Measurements from ENCODE around the gene DNM2.

DNM2 gene

GRCh38 chr19:10764340-10764894 lies 46.5 kb downstream of the DNM2 start:
- H3K4me1 ChIP-seq (ENCODE audit: low read length) = peaks cover 9% of the 10 kb centered on the region
- no peak overlapping the region for H3K27ac ChIP-seq (ENCODE audit: low read length)
- H3K4me2 ChIP-seq (ENCODE audit: low read length) = no peak overlapping the region
- no peaks in the 10 kb centered on the region; the same call in none of the 2 replicates for H4K20me1 ChIP-seq (ENCODE audit: insufficient read depth, low read length)
- no peak overlapping the region for H2AFZ ChIP-seq (ENCODE audit: low read depth, low read length)
- 0 out of 2 replicates have a peak, but pooled peaks cover under 1% of the 10 kb centered on the region for H3K79me2 ChIP-seq (ENCODE audit: low read length)
- TF ChIP-seq CTCF (IDR thresholded peaks at IDR 0.05; ENCODE audit: low read depth, low read length) (no peak), EZH2phosphoT487 (IDR thresholded peaks at IDR 0.05; ENCODE audit: low read depth) (no peak)
- no peak overlapping the region for H3K9ac ChIP-seq (ENCODE audit: low read length)
- H3K4me3 ChIP-seq (ENCODE audit: low read length) = no peak overlapping the region
- H3K36me3 ChIP-seq (replicated peaks; ENCODE audit: low read depth, low read length) = peaks cover 11% of the 10 kb centered on the region
- H3K9me3 ChIP-seq (ENCODE audit: insufficient read depth, low read length) = no peaks in the 10 kb centered on the region
- no peaks in the 10 kb centered on the region for H3K27me3 ChIP-seq (ENCODE audit: low read depth, low read length)

GRCh38 chr19:10766049-10766623 lies 48.3 kb downstream of the DNM2 start:
- H3K27ac ChIP-seq (ENCODE audit: low read length) = no peak overlapping the region
- H3K36me3 ChIP-seq (replicated peaks; ENCODE audit: low read depth, low read length) = peaks cover 12% of the 10 kb centered on the region
- H3K4me1 ChIP-seq (ENCODE audit: low read length) = no peaks in the 10 kb centered on the region
- H3K9ac ChIP-seq (ENCODE audit: low read length) = no peak overlapping the region
- no peak overlapping the region for H3K4me2 ChIP-seq (ENCODE audit: low read length)
- no peak for TF ChIP-seq EZH2phosphoT487 (IDR thresholded peaks at IDR 0.05; ENCODE audit: low read depth)
- TF ChIP-seq CTCF (IDR thresholded peaks at IDR 0.05; ENCODE audit: low read depth, low read length) = no peak
- no peak overlapping the region for H3K4me3 ChIP-seq (ENCODE audit: low read length)
- H3K79me2 ChIP-seq (ENCODE audit: low read length) = no peaks in the 10 kb centered on the region
- H2AFZ ChIP-seq (ENCODE audit: low read depth, low read length) = no peak overlapping the region
- H4K20me1 ChIP-seq (ENCODE audit: insufficient read depth, low read length) = no peaks in the 10 kb centered on the region; the same call in none of the 2 replicates
- H3K27me3 ChIP-seq (ENCODE audit: low read depth, low read length) = no peaks in the 10 kb centered on the region
- no peaks in the 10 kb centered on the region for H3K9me3 ChIP-seq (ENCODE audit: insufficient read depth, low read length)

GRCh38 chr19:10766671-10767201 lies 48.9 kb downstream of the DNM2 start:
- Histone ChIP-seq H3K9ac (ENCODE audit: low read length) (no peak overlapping the region), H3K27me3 (ENCODE audit: low read depth, low read length) (no peaks in the 10 kb centered on the region), H2AFZ (ENCODE audit: low read depth, low read length) (no peak overlapping the region), H3K4me2 (ENCODE audit: low read length) (no peak overlapping the region), H3K9me3 (ENCODE audit: insufficient read depth, low read length) (no peaks in the 10 kb centered on the region), H3K27ac (ENCODE audit: low read length) (no peak overlapping the region), H3K79me2 (ENCODE audit: low read length) (no peaks in the 10 kb centered on the region), H3K4me3 (ENCODE audit: low read length) (no peak overlapping the region), H3K36me3 (replicated peaks; ENCODE audit: low read depth, low read length) (peaks cover 7% of the 10 kb centered on the region), H3K4me1 (ENCODE audit: low read length) (no peaks in the 10 kb centered on the region), H4K20me1 (ENCODE audit: insufficient read depth, low read length) (no peaks in the 10 kb centered on the region; the same call in none of the 2 replicates)
- no peak for TF ChIP-seq CTCF (IDR thresholded peaks at IDR 0.05; ENCODE audit: low read depth, low read length)
- TF ChIP-seq EZH2phosphoT487 (IDR thresholded peaks at IDR 0.05; ENCODE audit: low read depth) = no peak

- H4K20me1 ChIP-seq (ENCODE audit: insufficient read depth, low read length) = no peaks in the 10 kb centered on the region; the same call in none of the 2 replicates
- H3K4me3 ChIP-seq (ENCODE audit: low read length) = no peak overlapping the region
- H3K79me2 ChIP-seq (ENCODE audit: low read length) = no peaks in the 10 kb centered on the region
- H3K9me3 ChIP-seq (ENCODE audit: insufficient read depth, low read length) = no peaks in the 10 kb centered on the region
- no peak overlapping the region for H3K27ac ChIP-seq (ENCODE audit: low read length)
- no peak overlapping the region for H3K9ac ChIP-seq (ENCODE audit: low read length)
- no peak overlapping the region for H2AFZ ChIP-seq (ENCODE audit: low read depth, low read length)
- H3K4me1 ChIP-seq (ENCODE audit: low read length) = no peaks in the 10 kb centered on the region
- no peaks in the 10 kb centered on the region for H3K27me3 ChIP-seq (ENCODE audit: low read depth, low read length)
- H3K4me2 ChIP-seq (ENCODE audit: low read length) = no peak overlapping the region
- TF ChIP-seq CTCF (IDR thresholded peaks at IDR 0.05; ENCODE audit: low read depth, low read length) (no peak), EZH2phosphoT487 (IDR thresholded peaks at IDR 0.05; ENCODE audit: low read depth) (no peak)
- H3K36me3 ChIP-seq (replicated peaks; ENCODE audit: low read depth, low read length) = peaks cover 11% of the 10 kb centered on the region
Measured at GRCh38 chr19:10767726-10768125, 49.8 kb downstream of the DNM2 start.

Data from OCI-LY3 (cell line).